ENCODE measurements around the gene NPLOC4.
"Not testable (repeated sequence)": the region's sequence is repeated elsewhere in the genome, so short reads cannot be mapped to it uniquely, and the experiment has no call there.

NPLOC4 gene

GRCh38 chr17:81621494-81622130 is 15.3 kb downstream of the NPLOC4 start:
- H3K27ac ChIP-seq: peak overlapping the region; percentile 9
- no peak for TF ChIP-seq CTCF (conservative IDR thresholded peaks at IDR 0.05)

GRCh38 chr17:81618307-81618706 is 18.6 kb downstream of the NPLOC4 start:
- not testable (repeated sequence) for H3K27ac ChIP-seq

- no peak overlapping the region for H3K27ac ChIP-seq
- no peak for TF ChIP-seq CTCF (conservative IDR thresholded peaks at IDR 0.05)
Measured at GRCh38 chr17:81616877-81617276, 20.0 kb downstream of the NPLOC4 start.

- no peak overlapping the region for H3K27ac ChIP-seq
- TF ChIP-seq CTCF (conservative IDR thresholded peaks at IDR 0.05): no peak
Measured at GRCh38 chr17:81615401-81615930, 21.4 kb downstream of the NPLOC4 start.

GRCh38 chr17:81612172-81612970 is 24.5 kb downstream of the NPLOC4 start:
- H3K27ac ChIP-seq: no peak overlapping the region
- no peak for TF ChIP-seq CTCF (conservative IDR thresholded peaks at IDR 0.05)

GRCh38 chr17:81609541-81610311 is 27.2 kb downstream of the NPLOC4 start:
- no peak overlapping the region for H3K27ac ChIP-seq
- no peak for TF ChIP-seq CTCF (conservative IDR thresholded peaks at IDR 0.05)

GRCh38 chr17:81608605-81609004 is 28.3 kb downstream of the NPLOC4 start:
- no peak for TF ChIP-seq CTCF (conservative IDR thresholded peaks at IDR 0.05)
- no peak overlapping the region for H3K27ac ChIP-seq
